ENCODE data around the gene CBR1. TPM values are rescaled to one million over a fixed set of nuclear protein-coding genes. Genes with fewer than 3 reads are reported as not detected.

The CBR1 gene
- total and polyA plus RNA-seq, 2 of the 13 experiments (the other 11 are each of a cell fraction or from before 2014, with no cell fraction given): 33.7 to 38.7 TPM

DNA sequence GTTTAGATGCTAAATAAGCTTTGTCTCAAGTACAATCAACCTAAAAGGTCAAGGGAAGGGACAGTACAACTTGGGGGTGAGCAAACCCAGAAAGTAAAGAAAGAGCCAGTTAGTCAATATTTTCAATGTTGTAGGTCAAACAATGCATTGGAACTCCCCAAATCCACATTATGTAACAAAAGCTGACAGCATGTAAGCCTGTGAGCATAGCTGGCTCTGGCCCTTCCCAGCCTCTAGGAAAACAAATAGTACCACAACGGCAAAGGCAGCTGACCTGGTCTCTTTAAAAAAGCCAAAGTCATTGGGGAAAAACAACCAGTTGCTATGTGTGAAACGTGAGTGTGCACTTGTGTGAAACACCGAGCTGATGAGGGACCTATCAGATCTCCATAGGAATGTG, 3.4 kb downstream of the CBR1 start (continued):
- TF ChIP-seq, protein P1, sequence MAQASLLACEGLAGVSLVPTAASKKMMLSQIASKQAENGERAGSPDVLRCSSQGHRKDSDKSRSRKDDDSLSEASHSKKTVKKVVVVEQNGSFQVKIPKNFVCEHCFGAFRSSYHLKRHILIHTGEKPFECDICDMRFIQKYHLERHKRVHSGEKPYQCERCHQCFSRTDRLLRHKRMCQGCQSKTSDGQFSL (CRISPR knock-in tag; IDR thresholded peaks at IDR 0.05): no peak
- TF ChIP-seq TAF15 (IDR thresholded peaks at IDR 0.05; ENCODE audit: low read depth, low read length, poor library complexity, severe bottlenecking) (no peak), POLR2A (IDR thresholded peaks at IDR 0.05; ENCODE audit: insufficient read depth in 1 of 2, low read depth in 2 of 2, low read length in 2 of 2) (no peak), CBX2 (IDR thresholded peaks at IDR 0.05; ENCODE audit: low read depth, low read length) (no peak), CBX2 (CRISPR knock-in tag; IDR thresholded peaks at IDR 0.05; ENCODE audit: low read depth) (no peak), THYN1 (CRISPR knock-in tag; IDR thresholded peaks at IDR 0.05; ENCODE audit: borderline replicate concordance, low read depth) (no peak), RBAK (CRISPR knock-in tag; IDR thresholded peaks at IDR 0.05) (no peak), NFIC (IDR thresholded peaks at IDR 0.05; ENCODE audit: low read length) (no peak), HINFP (CRISPR knock-in tag; IDR thresholded peaks at IDR 0.05; ENCODE audit: low read depth) (no peak), TCF7L2 (IDR thresholded peaks at IDR 0.05; ENCODE audit: low read depth, low read length) (no peak), ZNF556 (CRISPR knock-in tag; IDR thresholded peaks at IDR 0.05; ENCODE audit: borderline replicate concordance) (0 out of 2 replicates have a peak, but pooled peaks have one; percentile 53), ATF3 (CRISPR knock-in tag; IDR thresholded peaks at IDR 0.05) (no peak), ZNF644 (CRISPR knock-in tag; IDR thresholded peaks at IDR 0.05; ENCODE audit: low read depth) (peak; percentile 69), RAD51 (IDR thresholded peaks at IDR 0.05; ENCODE audit: borderline replicate concordance) (no peak), MAX (IDR thresholded peaks at IDR 0.05) (0 out of 2 replicates have a peak, but pooled peaks have one; percentile 30), TGIF2 (CRISPR knock-in tag; IDR thresholded peaks at IDR 0.05) (no peak), ZNF788 (CRISPR knock-in tag; IDR thresholded peaks at IDR 0.05; ENCODE audit: borderline replicate concordance) (no peak; the same call in 1 of the 2 replicates), CREB1 (IDR thresholded peaks at IDR 0.05) (no peak), CREB1 (CRISPR knock-in tag; IDR thresholded peaks at IDR 0.05) (no peak), CBX1 (IDR thresholded peaks at IDR 0.05; ENCODE audit: low read depth) (no peak), ZNF609 (CRISPR knock-in tag; IDR thresholded peaks at IDR 0.05; ENCODE audit: borderline replicate concordance) (peak; percentile 91), ZNF549 (CRISPR knock-in tag; IDR thresholded peaks at IDR 0.05) (no peak)
- TF ChIP-seq, protein P2, sequence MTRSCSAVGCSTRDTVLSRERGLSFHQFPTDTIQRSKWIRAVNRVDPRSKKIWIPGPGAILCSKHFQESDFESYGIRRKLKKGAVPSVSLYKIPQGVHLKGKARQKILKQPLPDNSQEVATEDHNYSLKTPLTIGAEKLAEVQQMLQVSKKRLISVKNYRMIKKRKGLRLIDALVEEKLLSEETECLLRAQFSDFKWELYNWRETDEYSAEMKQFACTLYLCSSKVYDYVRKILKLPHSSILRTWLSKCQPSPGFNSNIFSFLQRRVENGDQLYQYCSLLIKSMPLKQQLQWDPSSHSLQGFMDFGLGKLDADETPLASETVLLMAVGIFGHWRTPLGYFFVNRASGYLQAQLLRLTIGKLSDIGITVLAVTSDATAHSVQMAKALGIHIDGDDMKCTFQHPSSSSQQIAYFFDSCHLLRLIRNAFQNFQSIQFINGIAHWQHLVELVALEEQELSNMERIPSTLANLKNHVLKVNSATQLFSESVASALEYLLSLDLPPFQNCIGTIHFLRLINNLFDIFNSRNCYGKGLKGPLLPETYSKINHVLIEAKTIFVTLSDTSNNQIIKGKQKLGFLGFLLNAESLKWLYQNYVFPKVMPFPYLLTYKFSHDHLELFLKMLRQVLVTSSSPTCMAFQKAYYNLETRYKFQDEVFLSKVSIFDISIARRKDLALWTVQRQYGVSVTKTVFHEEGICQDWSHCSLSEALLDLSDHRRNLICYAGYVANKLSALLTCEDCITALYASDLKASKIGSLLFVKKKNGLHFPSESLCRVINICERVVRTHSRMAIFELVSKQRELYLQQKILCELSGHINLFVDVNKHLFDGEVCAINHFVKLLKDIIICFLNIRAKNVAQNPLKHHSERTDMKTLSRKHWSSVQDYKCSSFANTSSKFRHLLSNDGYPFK (CRISPR knock-in tag; IDR thresholded peaks at IDR 0.05; ENCODE audit: borderline replicate concordance): no peak
